Calu3 (cell line): ENCODE measurements around the gene RPGRIP1L. TPM values are rescaled to one million over a fixed set of nuclear protein-coding genes. Genes with fewer than 3 reads are reported as not detected.

Experiments used
- BruUV-seq: library from RNA; stranded (reverse); fragments of 400-500 nt; replicated peaks from 2 replicates; lab custom pipeline; 2021; lab: Mats Ljungman, UMichigan
- CTCF ChIA-PET: fragments of 300-600 bp; sonication (Branson Sonifier 250); formaldehyde crosslinking; loops from one replicate; lab custom pipeline; 2022; ENCODE audit warnings: antibody characterized with exemption; lab: Charles Lee
- DNase-seq: peaks from one replicate; pipeline ENCODE4 v3.0.0; 2022
- H3K27ac Mint-ChIP-seq: one replicate; pipeline ENCODE4 v1.8.0; 2022; ENCODE audit warnings: mixed read lengths; ENCODE audit not compliant: unreplicated experiment
- H3K27me3 Mint-ChIP-seq: one replicate; pipeline ENCODE4 v1.8.0; 2022; ENCODE audit warnings: mixed read lengths; ENCODE audit not compliant: unreplicated experiment
- H3K36me3 Mint-ChIP-seq: one replicate; pipeline ENCODE4 v1.8.0; 2022; ENCODE audit warnings: mild to moderate bottlenecking, moderate library complexity, mixed read lengths; ENCODE audit not compliant: insufficient read depth, unreplicated experiment
- H3K4me1 Mint-ChIP-seq: one replicate; pipeline ENCODE4 v1.8.0; 2022; ENCODE audit warnings: mild to moderate bottlenecking, low read depth, mixed read lengths; ENCODE audit not compliant: unreplicated experiment
- H3K4me3 Mint-ChIP-seq: one replicate; pipeline ENCODE4 v1.8.0; 2022; ENCODE audit warnings: mild to moderate bottlenecking, low read depth, moderate library complexity, mixed read lengths; ENCODE audit not compliant: unreplicated experiment
- H3K9me3 Mint-ChIP-seq: one replicate; pipeline ENCODE4 v1.8.0; 2022; ENCODE audit warnings: low read depth, mixed read lengths; ENCODE audit not compliant: unreplicated experiment
- intact Hi-C: fragments of 100-400 bp; cut with micrococcal nuclease; formaldehyde crosslinking; loops from one replicate; pipeline ENCODE4 v1.10.0; 2022; ENCODE audit not compliant: unreplicated experiment
- total RNA-seq: library from RNA; stranded (reverse); gene quantifications from 2 replicates; pipeline ENCODE4 v1.2.3, GENCODE V29; 2022
- TF ChIP-seq, protein P1 (sequence below): fragments of 200-600 bp; IDR thresholded peaks from one replicate; pipeline ENCODE4 v1.8.0; 2022; ENCODE audit warnings: antibody characterized with exemption; ENCODE audit not compliant: unreplicated experiment

Gene RPGRIP1L
- total RNA-seq, 1 experiment from 2014 or later: 16.6 TPM

DNA sequence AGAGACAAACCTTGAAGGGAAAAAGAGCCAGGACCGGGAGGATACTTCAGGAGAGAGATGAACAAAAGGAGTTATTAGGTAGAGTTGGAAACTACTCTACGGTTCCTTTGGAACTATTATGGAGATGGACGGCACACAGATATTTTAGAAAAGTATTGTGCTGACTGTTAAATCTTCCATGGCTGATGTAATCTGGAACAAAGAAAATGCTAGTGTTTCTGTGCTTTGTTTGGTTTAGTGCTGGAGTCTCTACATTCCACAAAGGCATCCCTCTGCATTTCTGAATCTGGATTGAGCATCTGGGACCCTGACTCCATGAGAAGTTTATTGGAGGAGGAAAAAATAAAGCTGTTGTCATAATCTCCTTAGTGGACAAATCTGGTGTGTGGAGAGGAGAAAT, 57.2 kb downstream of the RPGRIP1L start:
- intact Hi-C loops: no loop called here
- DNase-seq: no peak
- CTCF ChIA-PET: no interaction called here
- no peak overlapping the region for H3K27ac Mint-ChIP-seq
- H3K4me3 Mint-ChIP-seq: no peak overlapping the region
- no peaks in the 10 kb centered on the region for H3K36me3 Mint-ChIP-seq
- no peaks in the 10 kb centered on the region for H3K27me3 Mint-ChIP-seq
- H3K9me3 Mint-ChIP-seq: peaks cover 2% of the 10 kb centered on the region
- TF ChIP-seq, protein P1, sequence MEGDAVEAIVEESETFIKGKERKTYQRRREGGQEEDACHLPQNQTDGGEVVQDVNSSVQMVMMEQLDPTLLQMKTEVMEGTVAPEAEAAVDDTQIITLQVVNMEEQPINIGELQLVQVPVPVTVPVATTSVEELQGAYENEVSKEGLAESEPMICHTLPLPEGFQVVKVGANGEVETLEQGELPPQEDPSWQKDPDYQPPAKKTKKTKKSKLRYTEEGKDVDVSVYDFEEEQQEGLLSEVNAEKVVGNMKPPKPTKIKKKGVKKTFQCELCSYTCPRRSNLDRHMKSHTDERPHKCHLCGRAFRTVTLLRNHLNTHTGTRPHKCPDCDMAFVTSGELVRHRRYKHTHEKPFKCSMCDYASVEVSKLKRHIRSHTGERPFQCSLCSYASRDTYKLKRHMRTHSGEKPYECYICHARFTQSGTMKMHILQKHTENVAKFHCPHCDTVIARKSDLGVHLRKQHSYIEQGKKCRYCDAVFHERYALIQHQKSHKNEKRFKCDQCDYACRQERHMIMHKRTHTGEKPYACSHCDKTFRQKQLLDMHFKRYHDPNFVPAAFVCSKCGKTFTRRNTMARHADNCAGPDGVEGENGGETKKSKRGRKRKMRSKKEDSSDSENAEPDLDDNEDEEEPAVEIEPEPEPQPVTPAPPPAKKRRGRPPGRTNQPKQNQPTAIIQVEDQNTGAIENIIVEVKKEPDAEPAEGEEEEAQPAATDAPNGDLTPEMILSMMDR: no peak
- no peaks in the 10 kb centered on the region for H3K4me1 Mint-ChIP-seq
- no TSS peak for BruUV-seq

DNA sequence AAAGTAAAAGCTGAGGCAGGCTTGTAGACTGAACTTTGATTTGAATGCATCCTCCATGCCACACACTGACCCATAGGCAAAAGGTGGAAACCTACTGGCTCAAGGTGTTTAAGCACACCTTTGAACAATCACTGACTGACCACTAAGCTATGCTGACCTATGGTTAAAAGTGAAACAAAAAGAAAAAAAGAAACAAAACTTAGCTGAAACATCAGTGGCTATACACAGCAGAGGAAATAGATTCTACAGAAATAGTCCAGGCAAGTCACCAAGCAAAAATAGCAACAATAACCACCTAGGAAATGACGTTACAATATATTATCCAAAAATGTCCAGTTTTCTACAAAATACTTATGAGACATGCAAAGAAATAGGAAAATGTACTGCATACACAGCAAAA, 60.2 kb downstream of the RPGRIP1L start:
- H3K27me3 Mint-ChIP-seq: no peaks in the 10 kb centered on the region
- CTCF ChIA-PET: no interaction called here
- intact Hi-C loops: no loop called here
- BruUV-seq: no TSS peak
- peaks cover 2% of the 10 kb centered on the region for H3K9me3 Mint-ChIP-seq
- H3K4me1 Mint-ChIP-seq: no peaks in the 10 kb centered on the region
- DNase-seq: no peak
- TF ChIP-seq, protein P1: no peak
- H3K36me3 Mint-ChIP-seq: peaks cover 5% of the 10 kb centered on the region
- H3K27ac Mint-ChIP-seq: no peak overlapping the region
- no peak overlapping the region for H3K4me3 Mint-ChIP-seq

DNA sequence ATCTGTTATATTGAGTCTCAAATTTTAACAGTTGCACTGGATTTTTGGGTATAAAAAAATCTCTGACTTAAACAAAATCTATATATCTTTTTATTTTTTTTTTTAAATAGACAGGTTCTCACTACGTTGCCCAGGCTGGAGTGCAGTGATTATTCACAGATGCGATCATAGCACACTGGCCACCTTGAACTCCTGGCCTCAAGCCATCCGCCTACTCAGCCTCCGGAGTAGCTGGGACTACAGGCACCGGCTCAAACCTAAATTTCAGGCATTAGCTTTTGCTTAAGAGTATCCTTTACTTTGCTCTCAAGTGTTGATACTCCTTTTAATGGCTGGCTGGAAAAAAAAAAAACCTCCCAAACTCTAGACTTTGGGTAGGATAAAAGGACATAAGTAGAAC, 61.6 kb downstream of the RPGRIP1L start:
- Mint-ChIP-seq H3K4me3 (no peak overlapping the region), H3K9me3 (peaks cover 2% of the 10 kb centered on the region), H3K27me3 (no peaks in the 10 kb centered on the region), H3K4me1 (no peaks in the 10 kb centered on the region), H3K36me3 (peaks cover 5% of the 10 kb centered on the region), H3K27ac (no peak overlapping the region)
- no TSS peak for BruUV-seq
- TF ChIP-seq, protein P1: no peak
- CTCF ChIA-PET: no interaction called here
- no peak for DNase-seq
- intact Hi-C loops: no loop called here

DNA sequence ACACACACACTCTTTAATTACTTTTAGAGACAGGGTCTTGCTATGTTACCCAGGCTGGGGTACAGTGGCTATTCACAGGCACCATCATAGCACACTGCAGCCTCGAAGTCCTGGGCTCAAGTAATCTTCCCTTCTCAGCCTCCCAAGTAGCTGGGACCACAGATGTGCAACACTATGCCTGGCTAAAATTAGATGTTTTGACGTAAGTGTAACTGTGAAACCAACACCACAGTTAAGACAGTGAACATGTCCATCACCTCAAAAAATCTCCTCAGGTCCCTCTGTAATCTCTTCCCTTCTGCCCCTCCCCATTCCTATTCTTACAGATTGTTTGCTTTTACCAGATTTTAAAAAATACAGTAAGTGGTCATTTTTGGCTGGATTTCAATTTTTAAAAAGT, 66.7 kb downstream of the RPGRIP1L start:
- TF ChIP-seq, protein P1: no peak
- no peak overlapping the region for H3K4me3 Mint-ChIP-seq
- DNase-seq: no peak
- no peak overlapping the region for H3K27ac Mint-ChIP-seq
- no TSS peak for BruUV-seq
- intact Hi-C loops: no loop called here
- H3K36me3 Mint-ChIP-seq: peaks cover 5% of the 10 kb centered on the region
- no peaks in the 10 kb centered on the region for H3K9me3 Mint-ChIP-seq
- H3K4me1 Mint-ChIP-seq: no peaks in the 10 kb centered on the region
- no peaks in the 10 kb centered on the region for H3K27me3 Mint-ChIP-seq
- CTCF ChIA-PET: interaction anchor here (0.7 kb wide), 2 partner anchors 144 to 1128 kb away, joined by 3 to 8 read pairs; no protein-coding TSS in a partner anchor
